Astrocyte of the spinal cord (primary cell): ENCODE results near the gene GPR37L1.

Source experiments
- DNase-seq: peaks from one replicate; pipeline ENCODE4 v3.0.0; 2011; ENCODE audit warnings: low read depth, low spot score
- H3K4me3 ChIP-seq: 2 replicates; pipeline ENCODE4 v1.5.1; 2011; ENCODE audit warnings: low read depth, mild to moderate bottlenecking, low read length, moderate library complexity
- in situ Hi-C: cut with HindIII; loops from 2 replicates; pipeline ENCODE4 v1.10.0; 2017; ENCODE audit warnings: low sequenced_read_pairs
- TF ChIP-seq, protein P1 (sequence below): IDR thresholded peaks from 2 replicates; pipeline ENCODE4 v1.5.1; 2012; ENCODE audit warnings: low read depth, mild to moderate bottlenecking, low read length, inconsistent platforms

Gene GPR37L1

GRCh38 chr1:202117898-202118371 is 4.8 kb upstream of the GPR37L1 start:
- H3K4me3 ChIP-seq, result no peak overlapping the region
- in situ Hi-C loops, result no loop called here
- TF ChIP-seq, protein P1, sequence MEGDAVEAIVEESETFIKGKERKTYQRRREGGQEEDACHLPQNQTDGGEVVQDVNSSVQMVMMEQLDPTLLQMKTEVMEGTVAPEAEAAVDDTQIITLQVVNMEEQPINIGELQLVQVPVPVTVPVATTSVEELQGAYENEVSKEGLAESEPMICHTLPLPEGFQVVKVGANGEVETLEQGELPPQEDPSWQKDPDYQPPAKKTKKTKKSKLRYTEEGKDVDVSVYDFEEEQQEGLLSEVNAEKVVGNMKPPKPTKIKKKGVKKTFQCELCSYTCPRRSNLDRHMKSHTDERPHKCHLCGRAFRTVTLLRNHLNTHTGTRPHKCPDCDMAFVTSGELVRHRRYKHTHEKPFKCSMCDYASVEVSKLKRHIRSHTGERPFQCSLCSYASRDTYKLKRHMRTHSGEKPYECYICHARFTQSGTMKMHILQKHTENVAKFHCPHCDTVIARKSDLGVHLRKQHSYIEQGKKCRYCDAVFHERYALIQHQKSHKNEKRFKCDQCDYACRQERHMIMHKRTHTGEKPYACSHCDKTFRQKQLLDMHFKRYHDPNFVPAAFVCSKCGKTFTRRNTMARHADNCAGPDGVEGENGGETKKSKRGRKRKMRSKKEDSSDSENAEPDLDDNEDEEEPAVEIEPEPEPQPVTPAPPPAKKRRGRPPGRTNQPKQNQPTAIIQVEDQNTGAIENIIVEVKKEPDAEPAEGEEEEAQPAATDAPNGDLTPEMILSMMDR, result no peak
- no peak for DNase-seq

- no peak for DNase-seq
- H3K4me3 ChIP-seq, result no peak overlapping the region
- TF ChIP-seq, protein P1, result no peak
- in situ Hi-C loops, result no loop called here
Observed at GRCh38 chr1:202121006-202121405, 1.7 kb upstream of the GPR37L1 start.

DNA sequence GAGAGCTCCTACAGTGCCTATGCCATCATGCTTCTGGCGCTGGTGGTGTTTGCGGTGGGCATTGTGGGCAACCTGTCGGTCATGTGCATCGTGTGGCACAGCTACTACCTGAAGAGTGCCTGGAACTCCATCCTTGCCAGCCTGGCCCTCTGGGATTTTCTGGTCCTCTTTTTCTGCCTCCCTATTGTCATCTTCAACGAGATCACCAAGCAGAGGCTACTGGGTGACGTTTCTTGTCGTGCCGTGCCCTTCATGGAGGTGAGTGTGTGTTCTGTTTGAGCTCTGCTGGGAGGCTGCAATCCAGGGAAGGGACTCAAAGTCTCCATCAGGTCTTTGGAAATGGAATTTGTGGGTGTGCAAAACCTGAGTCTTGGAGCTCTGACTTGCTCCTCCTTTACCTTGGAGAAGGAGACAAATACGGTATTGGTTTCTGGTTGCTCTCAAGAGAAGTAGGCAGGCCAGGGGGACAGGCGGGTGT is 658 bp downstream of the GPR37L1 start:
- in situ Hi-C loops, result no loop called here
- no peak for DNase-seq
- H3K4me3 ChIP-seq, result no peak overlapping the region
- TF ChIP-seq, protein P1, result no peak

GRCh38 chr1:202124142-202124541 is 1.4 kb downstream of the GPR37L1 start:
- TF ChIP-seq, protein P1, result no peak
- in situ Hi-C loops, result no loop called here

DNA sequence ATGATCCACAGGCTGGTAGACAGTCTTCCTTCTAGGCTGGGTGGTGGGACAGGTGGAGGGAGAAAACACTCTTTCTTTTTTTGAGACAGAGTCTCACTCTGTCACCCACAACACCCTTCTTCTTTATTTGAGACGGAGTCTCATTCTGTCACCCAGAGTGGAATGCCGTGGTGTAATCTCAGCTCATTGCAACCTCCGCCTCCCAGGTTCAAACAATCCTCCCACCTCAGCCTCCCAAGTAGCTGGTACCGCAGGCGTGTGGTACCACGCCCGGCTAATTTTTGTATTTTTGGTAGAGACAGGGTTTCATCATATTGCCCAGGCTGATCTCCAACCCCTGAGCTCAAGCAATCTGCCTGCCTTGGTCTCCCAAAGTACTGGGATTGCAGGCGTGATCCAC is 2.9 kb downstream of the GPR37L1 start:
- no peak overlapping the region for H3K4me3 ChIP-seq
- in situ Hi-C loops, result no loop called here
- TF ChIP-seq, protein P1, result no peak
- no peak for DNase-seq

More at GRCh38 chr1:202124142-202124541, 1.4 kb downstream of the GPR37L1 start:
- no peak overlapping the region for H3K4me3 ChIP-seq
- no peak for DNase-seq

GRCh38 chr1:202126426-202126825 is 3.7 kb downstream of the GPR37L1 start:
- no peak for DNase-seq
- H3K4me3 ChIP-seq, result no peak overlapping the region
- in situ Hi-C loops, result no loop called here
- TF ChIP-seq, protein P1, result no peak
